ENCODE measurements around the gene CLC.

Gene CLC

DNA sequence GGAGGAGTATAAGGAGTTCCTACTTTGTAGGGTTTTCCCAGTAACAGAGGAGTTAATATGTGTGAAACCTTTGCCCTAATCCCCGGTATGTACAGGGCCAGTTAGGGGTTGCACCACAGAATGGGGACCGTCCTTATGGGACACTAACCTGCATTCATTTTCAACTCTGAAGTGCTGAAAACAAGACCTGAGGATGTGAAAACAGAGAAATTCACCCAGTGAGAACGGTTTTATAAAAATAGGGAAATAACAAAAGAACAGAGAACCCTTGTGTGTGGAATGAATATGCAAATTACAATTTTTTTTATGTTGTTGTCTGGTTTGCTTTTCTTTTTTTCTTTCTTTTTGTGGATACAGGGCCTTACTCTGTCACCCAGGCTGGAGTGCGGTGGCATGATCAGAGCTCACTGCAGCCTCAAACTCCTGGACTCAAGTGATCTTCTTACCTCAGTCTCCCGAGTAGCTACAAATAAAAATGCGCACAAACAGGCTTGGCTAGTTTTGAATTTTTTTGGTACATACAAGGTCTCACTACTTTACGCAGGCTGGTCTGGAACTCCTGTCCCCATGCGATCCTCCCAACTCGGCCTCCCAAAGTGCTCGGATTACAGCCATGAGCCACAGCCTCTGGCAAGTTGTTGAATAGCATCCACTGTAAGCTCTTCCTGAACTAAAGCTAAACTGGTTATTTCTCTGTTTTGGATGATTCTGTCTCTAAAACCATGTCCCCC, 10.6 kb downstream of the CLC start:
- TF ChIP-seq SIN3A (IDR thresholded peaks at IDR 0.05; ENCODE audit: borderline replicate concordance, insufficient read depth, low read length): no peak
- TF ChIP-seq FOXP2 (optimal IDR thresholded peaks at IDR 0.05; ENCODE audit: borderline replicate concordance, extremely low read depth, extremely low read length, insufficient read depth): no peak
- no peak for TF ChIP-seq TAF1 (IDR thresholded peaks at IDR 0.05; ENCODE audit: borderline replicate concordance, insufficient read depth, low read length)
- TF ChIP-seq, protein P1, sequence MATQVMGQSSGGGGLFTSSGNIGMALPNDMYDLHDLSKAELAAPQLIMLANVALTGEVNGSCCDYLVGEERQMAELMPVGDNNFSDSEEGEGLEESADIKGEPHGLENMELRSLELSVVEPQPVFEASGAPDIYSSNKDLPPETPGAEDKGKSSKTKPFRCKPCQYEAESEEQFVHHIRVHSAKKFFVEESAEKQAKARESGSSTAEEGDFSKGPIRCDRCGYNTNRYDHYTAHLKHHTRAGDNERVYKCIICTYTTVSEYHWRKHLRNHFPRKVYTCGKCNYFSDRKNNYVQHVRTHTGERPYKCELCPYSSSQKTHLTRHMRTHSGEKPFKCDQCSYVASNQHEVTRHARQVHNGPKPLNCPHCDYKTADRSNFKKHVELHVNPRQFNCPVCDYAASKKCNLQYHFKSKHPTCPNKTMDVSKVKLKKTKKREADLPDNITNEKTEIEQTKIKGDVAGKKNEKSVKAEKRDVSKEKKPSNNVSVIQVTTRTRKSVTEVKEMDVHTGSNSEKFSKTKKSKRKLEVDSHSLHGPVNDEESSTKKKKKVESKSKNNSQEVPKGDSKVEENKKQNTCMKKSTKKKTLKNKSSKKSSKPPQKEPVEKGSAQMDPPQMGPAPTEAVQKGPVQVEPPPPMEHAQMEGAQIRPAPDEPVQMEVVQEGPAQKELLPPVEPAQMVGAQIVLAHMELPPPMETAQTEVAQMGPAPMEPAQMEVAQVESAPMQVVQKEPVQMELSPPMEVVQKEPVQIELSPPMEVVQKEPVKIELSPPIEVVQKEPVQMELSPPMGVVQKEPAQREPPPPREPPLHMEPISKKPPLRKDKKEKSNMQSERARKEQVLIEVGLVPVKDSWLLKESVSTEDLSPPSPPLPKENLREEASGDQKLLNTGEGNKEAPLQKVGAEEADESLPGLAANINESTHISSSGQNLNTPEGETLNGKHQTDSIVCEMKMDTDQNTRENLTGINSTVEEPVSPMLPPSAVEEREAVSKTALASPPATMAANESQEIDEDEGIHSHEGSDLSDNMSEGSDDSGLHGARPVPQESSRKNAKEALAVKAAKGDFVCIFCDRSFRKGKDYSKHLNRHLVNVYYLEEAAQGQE (IDR thresholded peaks at IDR 0.05; ENCODE audit: insufficient read depth in 1 of 2, low read depth in 2 of 2, low read length in 2 of 2): no peak

DNA sequence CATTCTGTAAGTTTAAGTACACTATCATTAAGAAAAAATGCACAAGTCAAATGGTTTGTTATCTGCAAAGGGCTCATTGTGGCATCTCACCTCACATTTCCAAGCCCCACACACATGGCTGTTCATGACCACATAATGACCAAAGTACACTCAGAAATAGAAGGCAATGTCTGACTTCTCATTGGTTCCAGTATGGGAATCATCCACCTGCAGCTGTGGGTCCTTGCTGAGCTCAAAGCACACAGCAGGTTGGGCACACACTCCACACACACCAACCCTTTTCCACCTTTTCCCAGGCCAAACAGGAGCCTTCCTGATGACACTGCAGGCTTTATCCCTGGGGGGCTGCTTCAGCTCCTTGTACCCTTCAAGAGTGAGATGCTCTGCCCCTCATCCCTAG, 11.8 kb downstream of the CLC start:
- TF ChIP-seq, protein P1 (IDR thresholded peaks at IDR 0.05; ENCODE audit: insufficient read depth in 1 of 2, low read depth in 2 of 2, low read length in 2 of 2): no peak
- TF ChIP-seq FOXP2 (optimal IDR thresholded peaks at IDR 0.05; ENCODE audit: borderline replicate concordance, extremely low read depth, extremely low read length, insufficient read depth) (no peak), TAF1 (IDR thresholded peaks at IDR 0.05; ENCODE audit: borderline replicate concordance, insufficient read depth, low read length) (no peak), SIN3A (IDR thresholded peaks at IDR 0.05; ENCODE audit: borderline replicate concordance, insufficient read depth, low read length) (no peak), POLR2AphosphoS5 (IDR thresholded peaks at IDR 0.05; ENCODE audit: low read depth, low read length) (no peak)

DNA sequence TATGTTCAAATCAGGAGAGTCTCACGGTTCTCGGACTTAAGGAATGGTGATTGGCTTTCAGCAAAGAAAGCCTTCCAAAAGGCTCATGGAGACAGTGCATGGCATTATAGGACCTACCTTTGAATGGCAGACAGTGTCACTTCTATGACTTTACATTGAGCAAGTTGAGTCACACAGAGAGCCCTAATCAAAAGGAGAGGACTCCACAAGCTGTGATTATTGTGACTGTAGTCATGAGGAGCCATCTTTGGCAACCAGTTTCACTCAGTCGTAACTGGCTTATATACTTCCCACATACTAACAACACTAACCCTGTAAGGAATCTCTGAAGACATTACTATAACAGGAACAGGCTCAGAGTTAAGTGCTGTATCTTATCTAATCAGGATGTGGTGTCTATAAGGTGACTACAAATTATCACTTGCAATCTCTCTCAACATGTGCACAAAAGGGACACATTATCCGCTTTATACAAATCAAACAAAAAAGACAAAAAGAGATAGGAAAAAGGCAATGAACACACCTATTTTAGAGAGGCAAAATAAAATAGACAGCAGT, 27.4 kb downstream of the CLC start:
- no peak for TF ChIP-seq SIN3A (IDR thresholded peaks at IDR 0.05; ENCODE audit: borderline replicate concordance, insufficient read depth, low read length)

DNA sequence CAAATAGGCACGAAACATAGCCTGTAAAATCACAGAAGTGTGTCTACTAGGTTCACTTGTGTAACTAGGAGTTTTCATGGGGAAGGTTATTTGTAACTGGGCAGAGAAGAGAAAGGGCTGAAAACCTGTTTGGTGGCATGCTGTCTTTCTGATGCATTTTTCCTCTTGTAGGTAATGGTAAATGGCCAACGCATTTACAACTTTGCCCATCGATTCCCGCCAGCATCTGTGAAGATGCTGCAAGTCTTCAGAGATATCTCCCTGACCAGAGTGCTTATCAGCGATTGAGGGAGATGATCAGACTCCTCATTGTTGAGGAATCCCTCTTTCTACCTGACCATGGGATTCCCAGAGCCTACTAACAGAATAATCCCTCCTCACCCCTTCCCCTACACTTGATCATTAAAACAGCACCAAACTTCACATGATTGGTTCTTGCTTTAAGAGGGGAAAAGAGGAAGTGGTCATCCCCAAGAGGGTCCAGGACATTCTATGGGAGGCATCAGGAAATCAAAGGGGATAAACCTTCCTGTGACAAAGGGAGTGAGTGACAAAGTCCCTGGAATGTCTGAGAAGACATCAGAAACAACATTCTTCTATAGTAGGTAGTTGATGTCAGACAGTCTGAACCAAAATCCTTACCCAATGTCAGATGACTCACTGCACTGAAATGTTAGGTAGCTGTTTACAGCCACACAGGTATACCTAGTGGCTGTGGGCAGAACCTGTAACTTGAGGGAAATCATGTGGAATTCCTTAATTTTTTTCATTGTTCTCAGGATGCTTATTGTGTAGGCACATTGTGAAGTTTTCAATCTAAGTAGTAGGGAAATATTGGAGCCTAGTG, 28.6 kb downstream of the CLC start:
- TF ChIP-seq POLR2AphosphoS5 (IDR thresholded peaks at IDR 0.05; ENCODE audit: low read depth, low read length): no peak
- TF ChIP-seq, protein P1 (IDR thresholded peaks at IDR 0.05; ENCODE audit: insufficient read depth in 1 of 2, low read depth in 2 of 2, low read length in 2 of 2): no peak
- no peak for TF ChIP-seq FOXP2 (optimal IDR thresholded peaks at IDR 0.05; ENCODE audit: borderline replicate concordance, extremely low read depth, extremely low read length, insufficient read depth)
- no peak for TF ChIP-seq SIN3A (IDR thresholded peaks at IDR 0.05; ENCODE audit: borderline replicate concordance, insufficient read depth, low read length)
- no peak for TF ChIP-seq TAF1 (IDR thresholded peaks at IDR 0.05; ENCODE audit: borderline replicate concordance, insufficient read depth, low read length)

DNA sequence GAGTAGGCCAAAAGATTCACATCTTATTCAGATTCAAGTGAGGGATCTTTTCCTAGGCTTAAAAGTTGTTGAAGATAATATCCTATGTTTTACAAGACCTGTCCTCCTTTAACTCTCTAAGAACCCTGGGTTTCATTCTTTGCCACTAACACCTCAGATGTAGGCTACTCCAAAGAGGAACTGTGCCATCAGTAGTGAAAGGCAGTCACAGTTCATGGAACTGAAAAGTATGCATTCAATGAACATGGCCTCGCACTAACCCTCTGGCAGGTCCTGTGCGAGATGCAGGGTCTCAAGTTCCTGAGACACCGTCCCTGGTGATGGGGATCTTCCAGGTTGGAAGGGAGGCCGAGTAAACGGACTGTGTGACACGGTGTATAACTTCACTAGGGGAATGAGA, 29.2 kb downstream of the CLC start:
- no peak for TF ChIP-seq SIN3A (IDR thresholded peaks at IDR 0.05; ENCODE audit: borderline replicate concordance, insufficient read depth, low read length)
- TF ChIP-seq TAF1 (IDR thresholded peaks at IDR 0.05; ENCODE audit: borderline replicate concordance, insufficient read depth, low read length): no peak
- TF ChIP-seq FOXP2 (optimal IDR thresholded peaks at IDR 0.05; ENCODE audit: borderline replicate concordance, extremely low read depth, extremely low read length, insufficient read depth): no peak
- TF ChIP-seq POLR2AphosphoS5 (IDR thresholded peaks at IDR 0.05; ENCODE audit: low read depth, low read length): no peak
- TF ChIP-seq, protein P1 (IDR thresholded peaks at IDR 0.05; ENCODE audit: insufficient read depth in 1 of 2, low read depth in 2 of 2, low read length in 2 of 2): no peak
